DND-41 (cell line): ENCODE measurements around the gene CBX7.
A peak's percentile ranks its signal among the peaks of the same experiment; 100 is the strongest.

ENCODE experiments used
- ATAC-seq: fragments of 200-7000 bp; cut with Tn5 transposase; 3 replicates; pipeline ENCODE4 v1.9.1; 2021; ENCODE audit warnings: low read depth; ENCODE audit not compliant: insufficient read depth
- DNase-seq: peaks from one replicate; pipeline ENCODE4 v3.0.0-alpha.2; 2020
- H2AFZ ChIP-seq: 2 replicates; pipeline ENCODE4 v1.6.0; 2012; ENCODE audit warnings: low read depth, low read length
- H3K27ac ChIP-seq: 2 replicates; pipeline ENCODE4 v1.5.1; 2012; ENCODE audit warnings: low read length, inconsistent platforms
- H3K27me3 ChIP-seq: fragments of 200-600 bp; sonication (generic); 2 replicates; pipeline ENCODE4 v1.6.0; 2012; ENCODE audit warnings: low read length, mild to moderate bottlenecking, inconsistent platforms; ENCODE audit not compliant: insufficient read depth, poor library complexity
- H3K36me3 ChIP-seq: 2 replicates; pipeline ENCODE4 v1.5.1; 2012; ENCODE audit warnings: low read length, inconsistent platforms; ENCODE audit not compliant: insufficient read depth
- H3K4me1 ChIP-seq: 2 replicates; pipeline ENCODE4 v1.5.1; 2012; ENCODE audit warnings: mild to moderate bottlenecking, low read length; ENCODE audit not compliant: insufficient read depth
- H3K4me2 ChIP-seq: 2 replicates; pipeline ENCODE4 v1.6.0; 2012; ENCODE audit warnings: mild to moderate bottlenecking, moderate library complexity, low read length, inconsistent platforms; ENCODE audit not compliant: insufficient read depth
- H3K4me3 ChIP-seq, 2 experiments: fragments of 200-600 bp in 1 of 2; shearing (Covaris generic) in 1 of 2; 2 replicates each; pipeline ENCODE4 v1.5.1; 2012 to 2016; ENCODE audit warnings: inconsistent platforms in 2 of 2, low read length in 2 of 2, mild to moderate bottlenecking in 2 of 2, low read depth in 1 of 2, moderate library complexity in 1 of 2
- H3K79me2 ChIP-seq: 2 replicates; pipeline ENCODE4 v1.6.0; 2012; ENCODE audit warnings: low read length, inconsistent platforms; ENCODE audit not compliant: insufficient read depth
- H3K9ac ChIP-seq: 2 replicates; pipeline ENCODE4 v1.6.0; 2012; ENCODE audit warnings: low read depth, mild to moderate bottlenecking, inconsistent platforms, low read length, moderate library complexity
- H3K9me3 ChIP-seq: 2 replicates; pipeline ENCODE4 v1.5.1; 2012; ENCODE audit warnings: low read length, moderate library complexity, mild to moderate bottlenecking, inconsistent platforms; ENCODE audit not compliant: insufficient read depth, severe bottlenecking
- H4K20me1 ChIP-seq: 2 replicates; pipeline ENCODE4 v1.6.0; 2012; ENCODE audit warnings: low read length; ENCODE audit not compliant: insufficient read depth
- EZH2 ChIP-seq: IDR thresholded peaks from 3 replicates; pipeline ENCODE4 v1.6.1; 2012; ENCODE audit warnings: borderline replicate concordance, low read depth, mild to moderate bottlenecking, moderate library complexity, low read length, inconsistent platforms; ENCODE audit not compliant: severe bottlenecking
- TF ChIP-seq, protein P1 (sequence below): IDR thresholded peaks from 2 replicates; pipeline ENCODE4 v1.5.1; 2012; ENCODE audit warnings: borderline replicate concordance, low read length, moderate library complexity, mild to moderate bottlenecking; ENCODE audit not compliant: poor library complexity, severe bottlenecking; ENCODE audit errors: extremely low read depth

The CBX7 gene

DNA sequence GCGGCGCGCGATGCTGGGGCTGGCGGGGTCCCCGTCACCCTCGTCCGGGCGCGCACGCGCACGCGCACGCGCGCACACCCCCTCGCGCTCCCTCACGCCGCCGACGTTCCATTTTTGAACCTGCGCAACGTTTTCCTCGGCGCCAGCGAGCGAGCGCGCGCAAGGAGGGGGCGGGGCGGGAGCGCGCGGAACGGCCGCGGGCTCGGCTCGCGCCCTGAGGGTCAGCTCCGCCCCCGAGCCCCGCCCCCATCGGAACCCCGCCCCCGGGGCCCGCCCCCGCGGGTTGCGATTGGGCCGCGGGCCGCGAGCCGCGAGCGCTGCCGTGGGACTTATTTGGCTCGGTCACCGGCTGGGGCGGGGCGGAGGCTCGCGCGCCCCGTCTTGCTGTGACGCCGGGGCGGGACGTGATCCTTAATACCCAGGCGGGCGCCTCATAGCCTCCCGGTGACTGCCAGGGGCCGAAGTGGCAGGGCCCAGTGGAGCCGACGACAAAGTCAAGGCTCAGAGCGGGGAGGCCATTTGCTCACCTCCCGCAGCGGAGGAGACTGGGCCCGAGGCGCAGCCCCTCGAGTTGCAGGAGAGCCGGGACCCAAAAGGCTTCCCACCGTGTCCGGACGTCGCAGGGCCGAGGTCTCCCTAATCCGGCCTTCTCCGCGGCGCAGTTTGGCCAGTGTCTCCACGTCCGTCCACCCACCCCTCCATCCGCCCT is at the start of gene CBX7:
Gene CBX7 (minus strand): TSS at position 170 of the 709 bp plus-strand sequence. CDS start 236 bp downstream, outside the sequence.
- peaks cover 16% of the 10 kb centered on the region; the same call in 1 of the 2 replicates for H3K79me2 ChIP-seq
- peak within 1 kb of the TSS; percentile 99 for H2AFZ ChIP-seq
- H3K9ac ChIP-seq: peak within 1 kb of the TSS; percentile 80
- H3K9me3 ChIP-seq: no peaks in the 10 kb centered on the region
- peaks cover 21% of the 10 kb centered on the region for H3K36me3 ChIP-seq
- H3K4me3 ChIP-seq: peak within 1 kb of the TSS; percentile 55 to 88
- no peak for TF ChIP-seq EZH2
- TF ChIP-seq, protein P1, sequence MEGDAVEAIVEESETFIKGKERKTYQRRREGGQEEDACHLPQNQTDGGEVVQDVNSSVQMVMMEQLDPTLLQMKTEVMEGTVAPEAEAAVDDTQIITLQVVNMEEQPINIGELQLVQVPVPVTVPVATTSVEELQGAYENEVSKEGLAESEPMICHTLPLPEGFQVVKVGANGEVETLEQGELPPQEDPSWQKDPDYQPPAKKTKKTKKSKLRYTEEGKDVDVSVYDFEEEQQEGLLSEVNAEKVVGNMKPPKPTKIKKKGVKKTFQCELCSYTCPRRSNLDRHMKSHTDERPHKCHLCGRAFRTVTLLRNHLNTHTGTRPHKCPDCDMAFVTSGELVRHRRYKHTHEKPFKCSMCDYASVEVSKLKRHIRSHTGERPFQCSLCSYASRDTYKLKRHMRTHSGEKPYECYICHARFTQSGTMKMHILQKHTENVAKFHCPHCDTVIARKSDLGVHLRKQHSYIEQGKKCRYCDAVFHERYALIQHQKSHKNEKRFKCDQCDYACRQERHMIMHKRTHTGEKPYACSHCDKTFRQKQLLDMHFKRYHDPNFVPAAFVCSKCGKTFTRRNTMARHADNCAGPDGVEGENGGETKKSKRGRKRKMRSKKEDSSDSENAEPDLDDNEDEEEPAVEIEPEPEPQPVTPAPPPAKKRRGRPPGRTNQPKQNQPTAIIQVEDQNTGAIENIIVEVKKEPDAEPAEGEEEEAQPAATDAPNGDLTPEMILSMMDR: no peak
- ATAC-seq (peak; percentile 92), DNase-seq (peak; percentile 92)
- H4K20me1 ChIP-seq: no peaks in the 10 kb centered on the region
- peaks cover 6% of the 10 kb centered on the region for H3K27me3 ChIP-seq
- peak within 1 kb of the TSS; percentile 79 for H3K27ac ChIP-seq
- H3K4me2 ChIP-seq: peak within 1 kb of the TSS; percentile 99
- peaks cover 31% of the 10 kb centered on the region for H3K4me1 ChIP-seq

DNA sequence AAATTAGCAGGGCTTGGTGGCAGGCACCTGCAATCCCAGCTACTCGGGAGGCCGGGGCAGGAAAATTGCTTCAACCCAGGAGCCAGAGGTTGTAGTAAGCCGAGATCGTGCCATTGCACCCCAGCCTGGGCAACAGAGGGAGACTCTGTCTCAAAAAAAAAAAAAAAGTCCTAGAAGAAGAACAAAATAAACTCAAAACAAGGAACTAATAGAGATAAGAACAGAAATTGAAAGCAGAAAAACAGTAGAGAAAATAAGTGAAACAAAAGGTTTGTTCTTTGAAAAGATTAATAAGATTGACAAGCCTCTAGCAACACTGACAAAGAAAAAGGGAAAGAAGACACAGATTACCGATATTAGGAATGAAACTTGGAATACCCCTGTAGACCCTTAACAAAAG is 45.1 kb upstream of the CBX7 start:
- no peaks in the 10 kb centered on the region for H4K20me1 ChIP-seq
- ATAC-seq: no peak
- H3K27me3 ChIP-seq: no peaks in the 10 kb centered on the region
- H3K9me3 ChIP-seq: no peaks in the 10 kb centered on the region
- no peaks in the 10 kb centered on the region for H3K36me3 ChIP-seq
- no peak for TF ChIP-seq EZH2
- TF ChIP-seq, protein P1: no peak
- no peak overlapping the region for H3K27ac ChIP-seq
- no peak overlapping the region for H2AFZ ChIP-seq
- no peak overlapping the region for H3K9ac ChIP-seq
- H3K79me2 ChIP-seq: no peaks in the 10 kb centered on the region
- DNase-seq: no peak
- no peaks in the 10 kb centered on the region for H3K4me1 ChIP-seq
- no peak overlapping the region for H3K4me2 ChIP-seq
- H3K4me3 ChIP-seq: no peak overlapping the region

DNA sequence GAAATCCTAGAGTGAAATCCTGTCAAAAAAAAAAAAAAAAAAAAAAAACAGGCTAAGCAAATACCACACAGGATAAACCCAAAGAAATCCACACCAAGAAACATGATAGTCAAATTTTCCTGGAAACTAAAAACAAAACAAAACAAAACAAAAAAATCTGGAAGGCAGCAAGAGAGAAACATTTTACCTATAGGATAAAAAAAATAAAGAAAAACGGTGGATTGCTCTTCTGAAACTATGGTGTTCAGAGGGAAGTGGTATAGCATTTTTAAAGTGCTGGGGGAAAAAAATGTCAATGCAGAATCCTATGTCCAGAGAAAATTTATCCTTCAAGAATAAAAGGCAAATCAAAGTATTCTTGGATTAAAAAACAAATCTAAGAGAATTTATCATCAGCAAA is 41.6 kb upstream of the CBX7 start:
- ATAC-seq: no peak
- Histone ChIP-seq H3K79me2 (no peaks in the 10 kb centered on the region), H3K4me2 (no peak overlapping the region), H2AFZ (no peak overlapping the region), H3K27me3 (no peaks in the 10 kb centered on the region), H3K9me3 (no peaks in the 10 kb centered on the region), H4K20me1 (no peaks in the 10 kb centered on the region), H3K9ac (no peak overlapping the region), H3K4me1 (no peaks in the 10 kb centered on the region), H3K4me3 (no peak overlapping the region), H3K36me3 (no peaks in the 10 kb centered on the region), H3K27ac (no peak overlapping the region)
- no peak for DNase-seq
- TF ChIP-seq, protein P1: no peak
- no peak for TF ChIP-seq EZH2
